ENCODE data around the gene ZNF365. TPM values are rescaled to one million over a fixed set of nuclear protein-coding genes. Genes with fewer than 3 reads are reported as not detected.
A peak's percentile ranks its signal among the peaks of the same experiment; 100 is the strongest.

Gene ZNF365
- polyA plus RNA-seq, 1 experiment = 3.7 TPM

GRCh38 chr10:62413652-62414051 lies 39.5 kb downstream of the ZNF365 start:
- TF ChIP-seq CTCF (IDR thresholded peaks at IDR 0.05; ENCODE audit: insufficient read depth, low read depth, low read length) = no peak
- ChIA-PET CTCF (interaction anchor here (0.9 kb wide), 1 partner anchor 9 kb away, joined by 4 read pairs; no protein-coding TSS in a partner anchor), POLR2A (no interaction called here)
- Histone ChIP-seq H3K4me3 (ENCODE audit: low read depth, low read length) (no peak overlapping the region), H3K27me3 (ENCODE audit: control insufficient read depth, insufficient read depth, low read length) (no peaks in the 10 kb centered on the region), H3K36me3 (ENCODE audit: control insufficient read depth, insufficient read depth, low read length) (no peaks in the 10 kb centered on the region)
- no peak for DNase-seq (ENCODE audit: low read depth)

GRCh38 chr10:62414359-62414758 lies 40.2 kb downstream of the ZNF365 start:
- no peaks in the 10 kb centered on the region for H3K36me3 ChIP-seq (ENCODE audit: control insufficient read depth, insufficient read depth, low read length)
- no peak for TF ChIP-seq CTCF (IDR thresholded peaks at IDR 0.05; ENCODE audit: insufficient read depth, low read depth, low read length)
- ChIA-PET CTCF (interaction anchor here (0.9 kb wide), 1 partner anchor 8 kb away, joined by 4 read pairs; no protein-coding TSS in a partner anchor), POLR2A (no interaction called here)
- no peaks in the 10 kb centered on the region for H3K27me3 ChIP-seq (ENCODE audit: control insufficient read depth, insufficient read depth, low read length)
- no peak overlapping the region for H3K4me3 ChIP-seq (ENCODE audit: low read depth, low read length)
- DNase-seq (ENCODE audit: low read depth) = no peak

- H3K4me3 ChIP-seq (ENCODE audit: low read depth, low read length) = no peak overlapping the region
- DNase-seq (ENCODE audit: low read depth) = peak; percentile 76
- peak; percentile 40 for TF ChIP-seq CTCF (IDR thresholded peaks at IDR 0.05; ENCODE audit: insufficient read depth, low read depth, low read length)
- H3K36me3 ChIP-seq (ENCODE audit: control insufficient read depth, insufficient read depth, low read length) = no peaks in the 10 kb centered on the region
- ChIA-PET POLR2A (interaction anchor here (0.5 to 0.6 kb wide), 2 partner anchors 13 to 378 kb away, joined by 3 read pairs; no protein-coding TSS in a partner anchor), CTCF (interaction anchor here (0.8 to 3.0 kb wide), 5 partner anchors 8 to 173 kb away, joined by 4 to 18 read pairs (median 4); no protein-coding TSS in a partner anchor)
- no peaks in the 10 kb centered on the region for H3K27me3 ChIP-seq (ENCODE audit: control insufficient read depth, insufficient read depth, low read length)
These were observed 48.0 kb downstream of the ZNF365 start for GRCh38 chr10:62422068-62422590.

GRCh38 chr10:62424026-62424425 lies 49.9 kb downstream of the ZNF365 start:
- CTCF ChIA-PET = interaction anchor here (3.0 kb wide), 1 partner anchor 159 kb away, joined by 18 read pairs; no protein-coding TSS in a partner anchor
- POLR2A ChIA-PET = no interaction called here
- no peaks in the 10 kb centered on the region for H3K36me3 ChIP-seq (ENCODE audit: control insufficient read depth, insufficient read depth, low read length)
- no peak for TF ChIP-seq CTCF (IDR thresholded peaks at IDR 0.05; ENCODE audit: insufficient read depth, low read depth, low read length)
- no peaks in the 10 kb centered on the region for H3K27me3 ChIP-seq (ENCODE audit: control insufficient read depth, insufficient read depth, low read length)
- no peak for DNase-seq (ENCODE audit: low read depth)
- no peak overlapping the region for H3K4me3 ChIP-seq (ENCODE audit: low read depth, low read length)

GRCh38 chr10:62426086-62426485 lies 51.9 kb downstream of the ZNF365 start:
- TF ChIP-seq CTCF (IDR thresholded peaks at IDR 0.05; ENCODE audit: insufficient read depth, low read depth, low read length) = no peak
- no peak for DNase-seq (ENCODE audit: low read depth)
- H3K27me3 ChIP-seq (ENCODE audit: control insufficient read depth, insufficient read depth, low read length) = no peaks in the 10 kb centered on the region
- ChIA-PET POLR2A (no interaction called here), CTCF (interaction anchor here (1.0 to 1.3 kb wide), 2 partner anchors 11 to 162 kb away, joined by 3 to 4 read pairs; no protein-coding TSS in a partner anchor)
- H3K36me3 ChIP-seq (ENCODE audit: control insufficient read depth, insufficient read depth, low read length) = no peaks in the 10 kb centered on the region
- no peak overlapping the region for H3K4me3 ChIP-seq (ENCODE audit: low read depth, low read length)

All from BJ (cell line).